Measurements from ENCODE around the gene MET.

- TF ChIP-seq SMC3 (conservative IDR thresholded peaks at IDR 0.05; ENCODE audit: poor library complexity) (no peak), EZH2 (IDR thresholded peaks at IDR 0.05; ENCODE audit: borderline replicate concordance, insufficient read depth, low read length, poor library complexity, severe bottlenecking) (no peak), MXI1 (conservative IDR thresholded peaks at IDR 0.05; ENCODE audit: poor library complexity, severe bottlenecking) (no peak), REST (IDR thresholded peaks at IDR 0.05; ENCODE audit: borderline replicate concordance) (no peak)
Observed at GRCh38 chr7:116636997-116637396, 35.0 kb upstream of the MET start.
